HS-5 (cell line): ENCODE data around the gene RPS6KC1.
"Not testable (repeated sequence)": the region's sequence is repeated elsewhere in the genome, so short reads cannot be mapped to it uniquely, and the experiment has no call there.

Source experiments
- DNase-seq: peaks from one replicate; pipeline ENCODE4 v3.0.0-alpha.2; 2012; ENCODE audit warnings: low read depth

RPS6KC1 gene

GRCh38 chr1:213055767-213056166, 4.7 kb downstream of the RPS6KC1 start:
- DNase-seq, result no peak

- no peak for DNase-seq
These were observed 6.4 kb downstream of the RPS6KC1 start for GRCh38 chr1:213057264-213058059.

- DNase-seq, result no peak
These were observed 9.8 kb downstream of the RPS6KC1 start for GRCh38 chr1:213060836-213061235.

GRCh38 chr1:213061263-213061662, 10.2 kb downstream of the RPS6KC1 start:
- no peak for DNase-seq

GRCh38 chr1:213065800-213066199, 14.8 kb downstream of the RPS6KC1 start:
- DNase-seq, result no peak

- DNase-seq, result no peak
These were observed 15.3 kb downstream of the RPS6KC1 start for GRCh38 chr1:213066363-213066762.

GRCh38 chr1:213067352-213067751, 16.3 kb downstream of the RPS6KC1 start:
- DNase-seq, result no peak

GRCh38 chr1:213070406-213070805, 19.4 kb downstream of the RPS6KC1 start:
- DNase-seq, result peak; percentile 58

GRCh38 chr1:213075725-213076124, 24.7 kb downstream of the RPS6KC1 start:
- DNase-seq, result no peak

GRCh38 chr1:213082420-213083111, 31.5 kb downstream of the RPS6KC1 start:
- DNase-seq, result no peak

- DNase-seq, result no peak
These were observed 32.0 kb downstream of the RPS6KC1 start for GRCh38 chr1:213083112-213083445.

- DNase-seq, result no peak
These were observed 36.9 kb downstream of the RPS6KC1 start for GRCh38 chr1:213087911-213088310.

- no peak for DNase-seq
These were observed 39.1 kb downstream of the RPS6KC1 start for GRCh38 chr1:213089924-213090677.

- no peak for DNase-seq
These were observed 43.4 kb downstream of the RPS6KC1 start for GRCh38 chr1:213094446-213094845.

- no peak for DNase-seq
These were observed 44.4 kb downstream of the RPS6KC1 start for GRCh38 chr1:213095467-213095866.

- DNase-seq, result no peak
These were observed 48.8 kb downstream of the RPS6KC1 start for GRCh38 chr1:213099682-213100399.

GRCh38 chr1:213100565-213100964, 49.5 kb downstream of the RPS6KC1 start:
- DNase-seq, result not testable (repeated sequence)

GRCh38 chr1:213103377-213104306, 52.6 kb downstream of the RPS6KC1 start:
- no peak for DNase-seq

- no peak for DNase-seq
These were observed 53.6 kb downstream of the RPS6KC1 start for GRCh38 chr1:213104604-213105003.

- DNase-seq, result no peak
These were observed 55.3 kb downstream of the RPS6KC1 start for GRCh38 chr1:213106298-213106697.

- no peak for DNase-seq
These were observed 56.6 kb downstream of the RPS6KC1 start for GRCh38 chr1:213107613-213108012.
